Lower leg skin (tissue), 3 donors: ENCODE measurements around the gene CFAP410.

Experiments
- CTCF ChIP-seq, 3 donors: fragments of 450-650 bp; IDR thresholded peaks; one replicate each; pipeline ENCODE4 v1.5.1; 2016; ENCODE audit warnings: antibody characterized with exemption in 3 of 3, mild to moderate bottlenecking in 3 of 3, moderate library complexity in 2 of 3
- POLR2A ChIP-seq, 2 donors: fragments of 450-650 bp; IDR thresholded peaks; one replicate each; pipeline ENCODE4 v1.6.1; 2016 to 2017; ENCODE audit warnings: antibody characterized with exemption in 2 of 2, mild to moderate bottlenecking in 1 of 2, moderate library complexity in 1 of 2

- TF ChIP-seq CTCF (IDR thresholded peaks at IDR 0.05) (no peak), POLR2A (IDR thresholded peaks at IDR 0.05) (no peak)
These were observed 27.5 kb upstream of the CFAP410 start for GRCh38 chr21:44366586-44367211.
